Right lung (tissue), 5 donors: ENCODE measurements around the gene RHOA. TPM values are rescaled to one million over a fixed set of nuclear protein-coding genes. Genes with fewer than 3 reads are reported as not detected.
"Not testable (repeated sequence)": the region's sequence is repeated elsewhere in the genome, so short reads cannot be mapped to it uniquely, and the experiment has no call there.

ENCODE experiments used
- DNase-seq, 2 donors: peaks; one replicate each; pipeline ENCODE4 v3.0.0-alpha.2; 2013
- polyA plus RNA-seq, 5 donors: library from polyadenylated mRNA; unstranded; fragments of 120-200 nt; gene quantifications; one replicate each; pipeline versions ENCODE4 v1.2.1 to v1.2.3, GENCODE V29; 2013; ENCODE audit warnings: inconsistent platforms in 1 of 5, low replicate concordance in 1 of 5; ENCODE audit not compliant: insufficient read length in 5 of 5, insufficient read depth in 1 of 5

Gene RHOA
- polyA plus RNA-seq, 5 donors = 456 to 543 (median 472) TPM

DNA sequence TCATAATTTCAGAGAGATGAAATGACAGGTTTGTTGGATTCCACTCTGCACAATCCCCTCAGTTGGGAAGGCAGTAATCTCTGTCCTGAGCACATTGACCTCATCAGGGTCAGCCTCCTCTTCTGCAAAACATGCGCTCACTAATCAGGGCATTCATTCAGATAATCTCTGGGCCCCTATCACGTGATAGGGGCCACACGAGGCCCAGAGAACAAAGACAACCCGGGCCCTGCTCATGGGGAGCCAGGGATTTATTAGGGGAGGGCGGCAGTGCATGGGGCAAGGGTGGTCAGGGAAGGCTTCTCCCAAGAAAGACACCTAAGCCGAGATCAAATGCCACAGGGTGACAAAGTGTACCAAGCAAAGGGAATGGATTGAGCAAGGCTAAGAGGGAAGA is 1.6 kb upstream of the RHOA start:
- no peak for DNase-seq

DNA sequence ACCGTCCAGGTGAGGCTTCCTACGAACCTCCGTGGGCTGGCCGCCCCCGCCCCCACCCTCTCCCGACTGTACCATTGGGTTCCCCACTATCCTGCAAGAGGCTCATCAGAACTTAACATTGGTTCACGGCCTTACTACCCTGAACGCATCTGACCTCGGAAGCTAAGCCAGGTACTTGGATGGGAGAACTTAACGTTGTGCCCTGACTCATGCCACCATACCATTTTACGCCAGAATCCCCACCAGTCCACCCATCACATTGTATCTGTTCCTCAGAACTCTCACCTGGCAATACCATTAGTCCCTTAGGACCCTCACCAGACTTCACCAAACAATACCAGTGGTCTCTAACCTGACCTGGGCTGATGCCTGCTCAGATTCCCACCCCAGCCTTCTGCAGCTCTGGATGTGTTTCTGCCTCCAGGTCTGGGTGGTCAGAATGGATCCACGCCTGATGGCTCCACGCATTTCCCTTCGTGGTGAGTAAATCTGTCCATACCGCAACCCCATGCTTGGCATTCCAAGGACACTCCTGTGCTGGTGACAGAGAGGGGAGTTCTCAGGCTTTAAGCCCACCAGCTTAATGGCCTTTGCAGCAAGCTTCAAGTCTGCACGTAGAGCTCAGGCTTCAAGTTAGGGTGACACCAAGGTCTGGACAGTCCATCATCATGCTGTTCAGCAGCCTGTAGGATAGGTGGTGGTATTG is 1.0 kb upstream of the RHOA start:
- no peak for DNase-seq

DNA sequence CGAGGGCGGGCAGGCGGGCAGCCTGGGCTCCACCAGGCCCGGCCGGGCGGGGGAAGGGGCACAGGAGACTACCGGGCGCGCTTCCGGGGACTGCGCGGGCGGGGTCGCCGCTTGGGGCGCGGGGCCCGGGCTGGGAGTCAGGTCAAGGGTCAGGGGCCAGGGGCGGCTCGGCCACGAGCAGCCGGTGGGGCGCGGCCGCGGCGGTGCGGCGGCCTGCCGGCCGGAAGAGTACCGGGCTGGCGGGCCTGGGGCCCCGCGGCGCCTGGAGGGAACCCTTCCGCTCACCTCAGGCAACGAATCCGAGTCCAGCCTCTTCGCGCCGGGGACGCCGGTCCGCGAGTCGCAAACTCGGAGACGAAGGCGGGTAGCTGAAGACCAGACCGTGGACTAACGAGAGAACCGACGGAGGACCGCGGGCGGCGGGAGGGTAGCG is 225 bp downstream of the RHOA start:
- DNase-seq = no peak

DNA sequence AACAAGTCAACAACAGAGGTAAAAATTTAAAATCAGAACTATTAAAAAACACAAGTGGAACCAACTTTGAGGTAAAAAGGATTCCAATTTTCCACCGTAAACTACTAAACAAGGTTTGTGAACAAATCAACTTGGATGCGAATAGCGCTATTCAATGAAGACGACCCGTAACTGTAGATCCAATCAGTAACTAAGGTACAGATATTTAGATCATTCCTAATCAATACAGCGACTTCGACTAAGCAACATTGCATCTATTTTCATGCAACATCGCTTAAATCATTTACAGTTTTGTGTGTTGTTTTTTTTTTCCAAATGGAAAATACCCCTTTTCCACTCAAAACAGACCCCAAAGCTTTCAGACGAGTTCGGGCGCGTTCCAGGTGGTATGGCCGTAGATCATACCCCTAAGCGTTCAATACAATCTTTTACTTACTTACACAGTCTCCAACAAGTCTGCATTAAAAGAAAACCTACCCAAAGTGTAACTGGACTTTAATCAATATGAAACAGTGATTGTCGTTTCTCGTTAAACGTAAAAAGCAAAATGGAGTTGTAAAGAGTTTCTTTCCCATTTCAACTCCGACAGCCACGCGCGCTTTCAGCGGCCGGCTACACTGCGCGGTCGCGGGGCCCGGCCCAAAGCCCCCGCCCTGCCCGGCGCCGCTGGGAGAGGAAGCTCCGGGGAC is 786 bp downstream of the RHOA start:
- DNase-seq = no peak

DNA sequence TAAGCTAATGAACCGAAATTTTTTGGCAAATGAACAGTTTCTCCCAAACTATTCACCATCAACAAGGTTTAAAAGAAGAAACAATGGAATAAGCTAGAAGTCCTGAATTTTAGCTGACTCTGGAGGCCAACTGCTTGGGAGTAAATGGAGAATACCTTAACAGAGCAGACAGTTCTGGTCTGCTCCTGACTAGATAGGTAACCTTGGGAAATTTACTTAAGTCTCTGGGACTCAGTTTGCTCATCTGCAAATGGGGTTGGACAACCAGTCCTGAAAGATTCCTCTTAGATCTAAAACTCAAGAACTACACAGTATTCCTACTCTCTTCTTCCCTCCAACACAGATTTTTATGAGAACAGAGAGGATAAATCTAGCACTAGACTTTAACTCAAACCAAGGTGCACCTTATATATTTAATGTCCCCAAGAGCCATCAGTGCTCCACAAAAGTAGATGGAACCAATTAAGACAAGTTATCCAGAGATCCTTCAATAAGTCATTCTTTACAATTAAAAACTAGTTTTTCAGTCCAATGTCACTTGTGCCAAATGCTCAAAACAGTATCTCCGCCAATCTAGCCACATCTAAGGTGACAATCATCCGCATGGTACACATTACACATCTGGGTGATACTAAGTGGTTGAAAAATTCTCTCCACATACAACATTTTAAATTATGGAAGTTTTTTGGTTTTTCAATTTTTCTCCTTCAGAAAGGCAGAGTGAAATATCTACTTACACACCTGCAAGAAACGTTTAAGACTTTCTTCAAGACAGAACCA is 1.5 kb downstream of the RHOA start:
- DNase-seq = no peak

DNA sequence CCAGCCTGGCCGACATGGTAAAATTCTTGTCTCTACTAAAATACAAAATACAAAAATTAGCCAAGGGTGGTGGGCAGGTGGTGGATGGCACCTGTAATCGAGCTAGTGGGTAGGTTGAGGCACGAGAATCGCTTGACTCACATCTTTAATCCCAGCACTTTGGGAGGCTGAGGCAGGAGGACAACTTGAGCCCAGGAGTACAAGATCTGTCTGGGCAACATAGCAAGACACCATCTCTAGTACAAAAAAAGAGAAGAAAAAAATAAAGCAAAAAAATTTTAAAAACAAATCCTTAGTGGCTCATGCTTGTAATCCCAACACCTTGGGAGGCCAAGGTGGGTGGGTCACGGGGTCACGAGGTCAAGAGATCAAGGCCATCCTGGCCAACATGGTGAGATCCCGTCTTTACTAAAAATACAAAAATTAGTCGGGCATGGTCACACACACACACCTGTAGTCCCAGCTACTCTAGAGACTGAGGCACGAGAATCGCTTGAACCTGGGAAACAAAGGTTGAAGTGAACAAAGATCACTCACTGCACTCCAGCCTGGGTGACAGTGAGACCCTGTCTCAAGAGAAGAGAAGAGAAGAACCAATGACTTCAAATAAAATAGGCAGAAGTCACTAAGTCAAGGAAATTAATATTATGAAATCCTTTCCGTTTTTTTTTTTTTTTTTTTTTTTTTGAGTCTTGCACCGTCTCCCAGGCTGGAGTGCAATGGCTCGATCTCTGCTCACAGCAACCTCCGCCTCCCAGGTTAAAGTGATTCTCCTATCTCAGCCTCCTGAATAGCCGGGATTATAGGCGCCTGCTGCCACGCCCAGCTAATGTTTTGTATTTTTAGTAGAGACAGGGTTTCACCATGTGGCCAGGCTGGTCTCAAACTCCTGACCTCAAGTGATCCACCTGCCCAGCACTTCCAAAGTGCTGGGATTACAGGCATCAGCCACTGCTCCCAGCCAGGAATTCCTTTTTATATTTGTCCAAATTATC is 4.9 kb downstream of the RHOA start:
- no peak for DNase-seq

DNA sequence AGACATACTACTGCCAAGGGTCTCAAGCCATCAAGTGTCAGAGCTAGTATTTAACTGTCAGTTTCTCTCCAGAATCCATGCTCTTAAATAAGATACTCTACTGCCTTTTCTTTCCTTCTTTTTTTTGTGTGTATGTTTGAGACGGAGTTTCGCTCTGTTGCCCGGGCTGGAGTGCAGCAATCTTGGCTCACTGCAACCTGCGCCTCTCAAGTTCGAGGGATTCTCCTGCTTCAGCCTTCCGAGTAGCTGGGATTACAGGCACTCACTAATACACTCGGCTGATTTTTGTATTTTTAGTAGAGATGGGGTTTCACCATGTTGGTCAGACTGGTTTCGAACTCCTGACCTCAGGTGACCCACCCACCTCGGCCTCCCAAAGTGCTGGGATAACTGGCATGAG is 6.2 kb downstream of the RHOA start:
- DNase-seq = not testable (repeated sequence)

DNA sequence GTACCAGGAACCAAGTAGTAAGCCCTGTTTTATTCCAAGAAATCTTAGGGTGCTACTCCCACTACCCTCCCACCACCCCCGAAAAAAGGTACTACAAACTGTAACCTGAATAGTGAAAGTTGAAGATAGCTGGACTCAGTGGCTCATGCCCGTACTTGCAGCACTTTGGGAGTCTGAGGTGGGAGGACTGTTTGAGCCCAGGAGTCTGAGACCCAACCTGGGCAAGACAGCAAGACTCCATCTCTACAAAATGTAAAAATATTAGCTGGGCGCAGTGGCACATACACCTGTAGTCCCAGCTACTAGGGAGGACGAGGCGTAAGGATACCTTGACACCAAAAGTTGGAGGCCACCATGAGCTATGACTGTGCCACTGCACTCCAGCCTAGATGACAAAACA is 7.9 kb downstream of the RHOA start:
- DNase-seq = no peak

DNA sequence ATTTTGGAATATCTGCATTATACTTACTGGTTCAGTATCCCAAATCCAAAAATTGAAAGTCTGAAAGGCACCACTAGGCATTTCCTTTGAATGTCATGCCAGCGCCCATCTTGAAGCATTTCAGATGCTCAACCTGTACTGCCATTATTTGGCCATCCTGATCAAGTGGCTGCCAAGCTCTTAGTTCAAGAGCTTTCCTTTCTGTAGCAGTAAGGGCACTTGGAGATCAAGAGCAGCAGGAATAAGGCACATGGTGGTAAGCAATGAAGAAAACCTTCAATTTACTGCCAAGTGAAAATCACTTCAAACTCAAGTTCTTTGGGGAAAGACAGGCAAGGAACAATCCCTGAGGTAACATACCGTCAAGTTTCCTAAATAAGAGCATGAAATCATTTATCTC is 10.0 kb downstream of the RHOA start:
- peak; percentile 24 to 40 for DNase-seq

DNA sequence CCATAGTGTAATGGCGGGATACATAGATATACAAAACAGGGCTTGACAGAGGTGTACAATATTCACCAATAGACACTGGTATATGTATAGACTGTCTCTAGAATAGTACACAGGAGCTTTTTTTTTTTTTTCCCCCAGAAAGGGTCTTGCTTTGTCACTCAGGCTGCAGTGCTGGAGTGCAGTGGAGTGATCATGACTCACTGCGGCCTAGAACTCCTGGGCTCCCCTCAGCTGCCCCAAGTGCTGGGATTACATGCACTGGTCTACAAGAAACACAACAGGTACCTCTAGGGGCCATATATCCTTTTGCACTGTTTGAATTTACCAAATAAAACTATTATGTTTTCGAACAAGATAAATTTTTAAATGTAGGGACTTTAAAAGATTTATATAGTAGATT is 12.3 kb downstream of the RHOA start:
- DNase-seq = no peak

DNA sequence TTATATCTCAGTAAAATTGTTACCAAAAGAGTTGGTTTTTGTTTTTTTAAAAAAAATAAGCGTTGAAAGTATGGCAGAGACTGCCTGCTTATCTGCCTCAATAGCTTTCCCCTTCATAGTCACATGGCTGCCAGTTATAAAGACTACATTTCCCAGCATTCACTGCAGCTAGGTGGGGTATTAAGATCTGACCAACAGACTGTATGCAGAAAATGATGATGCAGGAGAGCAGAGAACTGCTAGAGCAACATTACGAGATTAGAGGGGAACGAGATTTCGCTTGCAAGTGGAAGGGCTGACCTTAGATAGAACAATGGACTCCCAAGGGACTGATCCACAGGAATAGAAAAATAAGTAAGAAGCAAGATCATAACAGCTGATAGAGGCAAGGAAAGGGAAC is 14.3 kb downstream of the RHOA start:
- DNase-seq = no peak

DNA sequence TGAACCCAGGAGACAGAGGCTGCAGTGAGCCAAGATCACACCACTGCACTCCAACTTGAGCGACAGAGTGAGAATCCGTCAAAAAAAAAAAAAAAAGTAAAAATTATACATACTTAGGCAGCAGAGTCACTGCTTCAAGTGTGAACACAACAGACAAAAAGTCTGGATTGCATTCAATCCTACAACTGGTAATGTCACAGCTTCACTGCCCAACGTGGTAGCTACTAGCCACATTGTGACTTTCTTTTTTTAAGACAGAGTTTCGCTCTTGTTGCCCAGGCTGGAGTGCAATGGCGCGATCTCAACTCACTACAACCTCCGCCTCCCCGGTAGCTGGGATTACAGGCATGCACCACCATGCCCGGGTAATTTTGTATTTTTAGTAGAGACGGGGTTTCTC is 20.5 kb downstream of the RHOA start:
- DNase-seq = not testable (repeated sequence)

DNA sequence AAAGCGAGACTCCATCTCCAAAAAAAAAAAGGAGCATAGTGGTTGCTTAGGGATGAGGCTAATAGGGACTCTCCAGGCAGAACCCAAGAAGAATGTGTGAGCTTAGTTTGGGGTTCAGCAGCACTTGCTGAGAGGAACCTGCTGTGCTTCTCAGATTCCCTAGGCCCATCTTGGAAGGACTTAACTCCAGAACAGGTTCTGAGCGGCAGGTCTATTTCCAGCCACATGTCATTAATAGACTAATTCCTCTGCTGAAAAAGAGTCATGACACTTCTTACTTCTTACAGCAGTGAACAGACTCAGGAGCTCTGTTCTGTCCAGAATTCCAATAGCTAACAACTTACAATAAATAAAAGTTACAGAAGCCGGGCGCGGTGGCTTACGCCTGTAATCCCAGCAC is 22.5 kb downstream of the RHOA start:
- no peak for DNase-seq

DNA sequence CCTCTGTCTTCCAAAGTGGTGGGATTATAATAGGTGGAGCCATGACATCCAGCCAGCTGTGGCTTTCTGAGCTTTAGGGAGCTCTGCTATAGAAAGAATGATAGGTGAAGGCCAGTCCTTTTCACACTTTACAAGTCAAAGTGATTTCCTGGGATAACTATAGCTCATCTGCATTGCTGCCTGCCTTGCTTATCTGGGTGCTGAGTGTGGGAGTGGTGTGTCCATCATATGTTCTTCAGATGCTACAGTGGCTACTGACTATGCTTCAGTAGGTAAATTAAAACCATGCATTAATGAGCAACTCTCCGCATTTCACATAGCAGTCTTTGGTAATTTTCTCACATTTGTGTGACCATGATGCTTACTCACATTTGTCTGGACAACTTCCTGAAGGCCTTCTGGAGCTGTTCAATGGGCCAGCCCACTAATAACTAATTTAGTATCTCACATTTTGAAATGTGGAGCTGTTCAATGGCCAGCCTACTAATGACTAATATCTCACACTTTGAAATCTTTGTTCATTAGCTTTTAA is 23.4 kb downstream of the RHOA start:
- no peak for DNase-seq

DNA sequence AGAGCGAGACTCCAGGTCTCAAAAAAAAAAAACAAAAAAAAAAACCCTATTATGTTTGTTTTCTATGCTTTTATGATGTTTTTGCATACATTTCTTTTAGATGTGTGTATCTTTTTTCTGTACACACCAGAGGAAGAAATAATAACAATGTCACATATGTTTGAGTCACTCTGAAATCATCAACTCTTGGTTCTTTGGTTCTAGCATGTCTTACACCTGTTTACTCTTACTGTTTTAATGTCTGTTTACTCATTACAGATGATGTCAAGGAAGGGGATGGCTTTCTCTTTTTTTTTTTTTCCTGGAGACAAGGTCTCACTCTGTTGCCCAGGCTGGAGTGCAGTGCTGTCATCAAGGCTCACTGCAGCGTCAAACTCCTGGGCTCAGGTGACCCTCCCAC is 24.1 kb downstream of the RHOA start:
- DNase-seq = no peak

DNA sequence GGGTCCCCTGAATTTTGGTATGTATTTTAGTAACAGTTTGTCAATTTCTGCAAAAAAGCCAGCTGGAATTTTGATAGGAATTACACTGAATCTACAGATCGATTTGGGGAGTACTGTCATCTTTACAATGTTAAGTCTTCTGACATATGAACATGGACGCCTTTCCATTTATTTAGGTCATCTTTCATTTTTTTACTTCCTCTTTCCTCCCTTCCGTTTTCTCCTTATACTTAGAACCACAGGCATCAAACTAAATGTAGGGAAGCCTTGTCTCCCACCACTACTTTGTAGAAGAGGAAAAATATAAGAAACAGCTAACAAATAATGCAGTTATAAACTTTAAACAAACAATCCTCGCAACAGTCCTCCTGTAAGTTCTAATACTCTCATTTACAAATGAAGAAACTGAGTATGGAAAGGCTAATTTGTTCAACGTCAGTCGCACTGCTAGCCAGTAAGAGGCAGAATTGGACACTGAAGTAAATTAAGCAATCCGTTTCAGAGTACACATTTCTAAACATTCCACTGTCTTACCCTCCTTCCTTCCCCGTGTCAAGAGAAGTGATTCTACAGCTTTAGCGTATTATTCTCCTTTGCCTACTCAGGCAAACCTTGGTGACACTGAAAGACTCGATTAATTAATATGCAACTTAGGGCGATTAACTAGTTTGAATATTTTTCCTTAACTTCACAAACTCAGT is 25.6 kb downstream of the RHOA start:
- DNase-seq = no peak

DNA sequence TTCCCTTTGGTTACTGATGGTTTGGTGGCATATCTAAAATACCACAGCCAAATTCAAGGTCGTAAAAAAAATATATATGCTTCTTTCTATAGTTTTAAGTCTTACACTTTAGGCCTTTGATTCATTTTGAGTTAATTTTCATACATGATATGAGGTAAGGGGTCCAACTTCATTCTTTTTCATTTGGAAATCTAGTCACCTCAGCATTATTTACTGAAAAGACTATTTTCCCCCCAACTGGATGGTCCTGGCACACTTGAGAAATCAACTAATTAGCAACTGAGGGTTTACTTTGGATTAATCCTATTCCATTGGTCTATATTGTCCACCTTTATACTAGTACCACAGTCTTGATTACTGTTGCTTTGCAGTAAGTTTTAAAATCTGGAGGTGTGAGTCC is 26.2 kb downstream of the RHOA start:
- DNase-seq = no peak

DNA sequence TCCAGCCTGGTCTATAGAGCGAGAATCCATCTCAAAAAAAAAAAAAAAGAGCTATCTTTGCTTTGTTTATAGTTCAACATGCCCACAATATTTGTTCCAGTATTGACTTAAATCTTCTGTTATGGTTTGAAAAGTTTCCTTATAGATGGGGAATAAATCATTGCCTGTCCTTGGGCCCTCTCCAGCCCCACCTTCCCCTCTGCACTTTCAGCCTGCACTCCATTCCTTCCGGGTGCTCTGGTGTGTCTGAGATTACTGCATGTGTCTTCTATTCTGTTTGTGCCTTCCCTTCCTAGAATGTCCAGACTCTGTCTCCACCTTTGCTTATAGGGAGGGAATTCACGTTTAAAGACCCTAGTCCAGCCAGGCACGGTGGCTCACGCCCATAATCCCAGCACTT is 28.4 kb downstream of the RHOA start:
- no peak for DNase-seq

DNA sequence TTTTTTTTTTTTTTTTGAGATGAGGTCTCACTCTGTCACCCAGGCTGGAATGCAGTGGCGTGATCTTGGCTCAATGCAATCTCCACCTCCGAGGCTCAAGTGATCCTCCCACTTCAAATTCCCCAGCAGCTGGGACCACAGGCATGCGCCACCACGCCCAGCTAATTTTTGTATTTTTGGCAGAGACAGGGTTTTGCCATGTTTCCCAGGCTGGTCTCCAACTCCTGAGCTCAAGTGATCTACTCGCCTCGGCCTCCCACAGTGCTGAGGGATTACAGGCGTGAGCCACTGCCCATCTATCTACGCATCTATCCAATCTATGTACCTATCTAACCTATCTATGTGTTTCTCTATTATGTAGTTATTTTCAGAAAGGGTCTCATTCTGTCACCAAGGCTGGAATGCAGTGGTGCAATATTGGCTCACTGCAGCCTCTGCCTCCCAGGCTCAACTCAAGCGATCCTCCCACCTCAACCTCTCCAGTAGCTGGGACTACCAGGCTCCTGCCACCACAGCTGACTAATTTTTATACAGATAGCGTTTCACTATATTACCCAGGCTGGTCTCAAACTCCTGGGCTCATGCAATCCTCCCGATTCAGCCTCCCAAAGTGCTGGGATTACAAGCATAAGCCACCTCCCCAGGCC is 33.4 kb downstream of the RHOA start:
- no peak for DNase-seq

DNA sequence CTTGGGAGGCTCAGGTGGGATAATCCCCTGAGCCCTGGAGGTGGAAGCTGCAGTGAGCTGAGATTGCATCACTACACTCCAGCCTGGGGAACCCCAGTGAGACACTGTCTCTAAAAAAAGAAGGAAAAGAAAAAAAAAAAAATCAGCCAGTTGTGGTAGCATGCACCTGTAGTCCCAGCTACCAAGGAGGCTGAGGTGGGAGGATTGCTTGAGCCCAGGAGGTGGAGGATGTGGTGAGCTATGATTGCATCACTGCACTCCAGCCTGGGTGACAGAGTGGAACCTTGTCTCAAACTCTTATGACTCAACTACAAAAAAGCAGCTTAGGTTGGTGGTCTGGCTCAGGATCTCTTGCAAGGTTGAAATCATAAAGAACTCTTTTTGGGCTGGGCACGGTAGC is 34.3 kb downstream of the RHOA start:
- DNase-seq = no peak
